Measurements from ENCODE around the gene SLC16A12.

DNA sequence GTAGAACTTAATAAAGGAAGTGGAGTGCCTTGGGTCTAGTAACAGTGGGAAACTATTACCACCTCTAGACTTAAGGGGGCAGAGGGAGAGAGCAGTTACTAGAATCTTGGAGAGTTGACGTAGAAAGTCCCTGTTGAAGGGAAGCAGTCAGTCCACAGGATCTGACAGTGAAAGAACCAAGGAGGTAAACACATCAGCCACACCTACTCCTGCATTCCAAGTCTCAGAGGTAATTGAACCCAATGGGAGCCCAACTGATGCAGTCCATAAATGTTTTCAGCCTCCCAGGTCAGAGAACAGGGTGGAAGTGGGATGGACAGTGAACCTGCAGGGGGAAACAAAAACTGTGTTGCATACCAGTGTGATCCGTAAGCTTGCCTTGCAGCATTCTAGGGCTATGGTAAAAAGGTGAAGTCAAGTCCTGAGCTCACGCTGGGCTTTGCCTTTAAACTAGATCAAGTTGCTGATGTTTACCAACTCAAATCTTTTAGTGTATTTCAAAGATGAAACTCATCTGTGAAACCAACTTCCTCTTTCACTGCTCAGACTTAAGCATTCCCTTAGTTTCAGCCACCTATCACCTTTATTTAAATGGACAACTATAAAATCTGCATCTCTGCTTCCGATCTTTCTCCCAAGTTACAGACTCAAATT lies 57.2 kb downstream of the SLC16A12 start:
- TF ChIP-seq SIN3A (IDR thresholded peaks at IDR 0.05; ENCODE audit: borderline replicate concordance, insufficient read depth, low read length) (no peak), TAF1 (IDR thresholded peaks at IDR 0.05; ENCODE audit: borderline replicate concordance, insufficient read depth, low read length) (no peak), POLR2AphosphoS5 (IDR thresholded peaks at IDR 0.05; ENCODE audit: low read depth, low read length) (no peak)
- TF ChIP-seq, protein P1, sequence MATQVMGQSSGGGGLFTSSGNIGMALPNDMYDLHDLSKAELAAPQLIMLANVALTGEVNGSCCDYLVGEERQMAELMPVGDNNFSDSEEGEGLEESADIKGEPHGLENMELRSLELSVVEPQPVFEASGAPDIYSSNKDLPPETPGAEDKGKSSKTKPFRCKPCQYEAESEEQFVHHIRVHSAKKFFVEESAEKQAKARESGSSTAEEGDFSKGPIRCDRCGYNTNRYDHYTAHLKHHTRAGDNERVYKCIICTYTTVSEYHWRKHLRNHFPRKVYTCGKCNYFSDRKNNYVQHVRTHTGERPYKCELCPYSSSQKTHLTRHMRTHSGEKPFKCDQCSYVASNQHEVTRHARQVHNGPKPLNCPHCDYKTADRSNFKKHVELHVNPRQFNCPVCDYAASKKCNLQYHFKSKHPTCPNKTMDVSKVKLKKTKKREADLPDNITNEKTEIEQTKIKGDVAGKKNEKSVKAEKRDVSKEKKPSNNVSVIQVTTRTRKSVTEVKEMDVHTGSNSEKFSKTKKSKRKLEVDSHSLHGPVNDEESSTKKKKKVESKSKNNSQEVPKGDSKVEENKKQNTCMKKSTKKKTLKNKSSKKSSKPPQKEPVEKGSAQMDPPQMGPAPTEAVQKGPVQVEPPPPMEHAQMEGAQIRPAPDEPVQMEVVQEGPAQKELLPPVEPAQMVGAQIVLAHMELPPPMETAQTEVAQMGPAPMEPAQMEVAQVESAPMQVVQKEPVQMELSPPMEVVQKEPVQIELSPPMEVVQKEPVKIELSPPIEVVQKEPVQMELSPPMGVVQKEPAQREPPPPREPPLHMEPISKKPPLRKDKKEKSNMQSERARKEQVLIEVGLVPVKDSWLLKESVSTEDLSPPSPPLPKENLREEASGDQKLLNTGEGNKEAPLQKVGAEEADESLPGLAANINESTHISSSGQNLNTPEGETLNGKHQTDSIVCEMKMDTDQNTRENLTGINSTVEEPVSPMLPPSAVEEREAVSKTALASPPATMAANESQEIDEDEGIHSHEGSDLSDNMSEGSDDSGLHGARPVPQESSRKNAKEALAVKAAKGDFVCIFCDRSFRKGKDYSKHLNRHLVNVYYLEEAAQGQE (IDR thresholded peaks at IDR 0.05; ENCODE audit: insufficient read depth in 1 of 2, low read depth in 2 of 2, low read length in 2 of 2): no peak

Measured in PFSK-1 (cell line).